ENCODE results near the gene MTMR12. TPM values are rescaled to one million over a fixed set of nuclear protein-coding genes. Genes with fewer than 3 reads are reported as not detected.
A peak's percentile ranks its signal among the peaks of the same experiment; 100 is the strongest.

The MTMR12 gene
- total RNA-seq, 5 donors from 2014 or later (not counting 1 experiment from before 2014, with no cell fraction given): 19.3 to 22.2 (median 20.0) TPM

DNA sequence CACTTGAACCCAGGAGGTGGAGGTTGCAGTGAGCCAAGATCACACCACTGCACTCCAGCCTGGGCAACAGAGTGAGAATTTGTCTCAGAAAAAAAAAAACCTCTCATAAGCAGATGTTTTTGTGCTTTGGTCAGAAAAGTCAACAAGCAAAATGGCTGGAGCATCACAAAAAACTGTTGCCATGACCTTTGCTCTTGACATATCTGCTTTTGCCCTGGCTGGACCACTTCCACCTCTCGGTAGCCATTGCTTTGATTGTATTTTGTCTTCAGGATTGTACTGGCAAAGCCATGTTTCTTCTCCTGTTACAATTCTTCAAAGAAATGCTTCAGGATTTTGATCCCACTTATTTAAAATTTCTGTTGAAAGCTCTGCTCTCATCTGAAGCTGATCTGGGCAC lies 67.0 kb downstream of the MTMR12 start:
- ATAC-seq (replicated peaks in 1 of 4): no peak
- peaks cover 70% of the 10 kb centered on the region for H3K36me3 Mint-ChIP-seq
- H3K27ac Mint-ChIP-seq: no peak overlapping the region
- no peaks in the 10 kb centered on the region for H3K27me3 ChIP-seq (replicated peaks in 1 of 2; ENCODE audit: control insufficient read depth in 2 of 2, extremely low read depth in 1 of 2, insufficient read depth in 2 of 2, low read length in 1 of 2)
- no peaks in the 10 kb centered on the region for H3K9me3 ChIP-seq
- no peaks in the 10 kb centered on the region for H3K9me3 Mint-ChIP-seq
- 100% methylated on average over 1 of the region's 1 CpG for WGBS (ENCODE audit: insufficient coverage)
- no peak for DNase-seq
- peaks cover 0 to 16% (median 0%) of the 10 kb centered on the region in 3 donors for H3K4me1 Mint-ChIP-seq
- no peaks in the 10 kb centered on the region for H3K27me3 Mint-ChIP-seq
- POLR2A ChIA-PET: no interaction called here
- peaks cover 0 to 6% of the 10 kb centered on the region in 2 experiments for H3K4me1 ChIP-seq (ENCODE audit: control insufficient read depth in 1 of 2, extremely low read depth in 1 of 2, insufficient read depth in 2 of 2, low read length in 2 of 2)
- H3K4me3 Mint-ChIP-seq: no peak overlapping the region
- H3K36me3 ChIP-seq (ENCODE audit: control insufficient read depth in 2 of 2, extremely low read depth in 1 of 2, insufficient read depth in 1 of 2, low read length in 1 of 2): peaks cover 11 to 69% of the 10 kb centered on the region in 2 donors
- H3K27ac ChIP-seq (ENCODE audit: low read length): no peak overlapping the region
- CTCF ChIA-PET: no interaction called here
- no peak overlapping the region for H3K4me3 ChIP-seq (ENCODE audit: control insufficient read depth in 1 of 2, extremely low read depth in 1 of 2, low read length in 1 of 2)

DNA sequence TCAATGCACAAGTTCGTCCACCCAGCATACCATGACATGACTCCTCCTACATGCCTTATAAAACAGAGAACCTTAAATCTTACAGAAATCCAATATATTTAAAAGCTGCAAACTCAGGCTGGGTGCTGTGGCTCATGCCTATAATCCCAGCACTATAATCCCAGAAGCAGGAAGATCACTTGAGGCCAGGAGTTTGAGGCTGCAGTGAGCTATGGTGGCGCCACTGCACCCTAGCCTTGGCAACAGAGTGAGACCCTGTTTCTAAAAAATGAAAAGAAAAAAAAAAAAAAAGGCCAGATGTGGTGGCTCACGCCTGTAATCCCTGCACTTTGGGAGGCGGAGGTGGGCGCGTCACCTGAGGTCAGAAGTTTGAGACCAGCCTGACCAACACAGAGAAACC lies 68.7 kb downstream of the MTMR12 start:
- Mint-ChIP-seq H3K4me1 (peaks cover 0 to 16% (median 0%) of the 10 kb centered on the region in 3 donors), H3K4me3 (no peak overlapping the region), H3K27me3 (no peaks in the 10 kb centered on the region), H3K36me3 (peaks cover 59% of the 10 kb centered on the region), H3K9me3 (no peaks in the 10 kb centered on the region), H3K27ac (no peak overlapping the region)
- H3K9me3 ChIP-seq: no peaks in the 10 kb centered on the region
- ATAC-seq (replicated peaks in 1 of 4) (no peak), DNase-seq (no peak)
- POLR2A ChIA-PET: interaction anchor here in 1 of 2 donors (0.7 kb wide), 1 partner anchor 10 kb away, joined by 3 read pairs; no protein-coding TSS in a partner anchor
- peaks cover 0 to 18% of the 10 kb centered on the region in 2 experiments for H3K4me1 ChIP-seq (ENCODE audit: control insufficient read depth in 1 of 2, extremely low read depth in 1 of 2, insufficient read depth in 2 of 2, low read length in 2 of 2)
- H3K27ac ChIP-seq (ENCODE audit: low read length): no peak overlapping the region
- H3K27me3 ChIP-seq (replicated peaks in 1 of 2; ENCODE audit: control insufficient read depth in 2 of 2, extremely low read depth in 1 of 2, insufficient read depth in 2 of 2, low read length in 1 of 2): no peaks in the 10 kb centered on the region
- H3K36me3 ChIP-seq (ENCODE audit: control insufficient read depth in 2 of 2, extremely low read depth in 1 of 2, insufficient read depth in 1 of 2, low read length in 1 of 2): peaks cover 10 to 66% of the 10 kb centered on the region in 2 donors
- 100% methylated on average over 2 of the region's 6 CpGs for WGBS (ENCODE audit: insufficient coverage)
- CTCF ChIA-PET: interaction anchor here (0.5 to 1.7 kb wide), 2 partner anchors 12 to 152 kb away, joined by 3 to 6 read pairs; no protein-coding TSS in a partner anchor
- no peak overlapping the region for H3K4me3 ChIP-seq (ENCODE audit: control insufficient read depth in 1 of 2, extremely low read depth in 1 of 2, low read length in 1 of 2)

DNA sequence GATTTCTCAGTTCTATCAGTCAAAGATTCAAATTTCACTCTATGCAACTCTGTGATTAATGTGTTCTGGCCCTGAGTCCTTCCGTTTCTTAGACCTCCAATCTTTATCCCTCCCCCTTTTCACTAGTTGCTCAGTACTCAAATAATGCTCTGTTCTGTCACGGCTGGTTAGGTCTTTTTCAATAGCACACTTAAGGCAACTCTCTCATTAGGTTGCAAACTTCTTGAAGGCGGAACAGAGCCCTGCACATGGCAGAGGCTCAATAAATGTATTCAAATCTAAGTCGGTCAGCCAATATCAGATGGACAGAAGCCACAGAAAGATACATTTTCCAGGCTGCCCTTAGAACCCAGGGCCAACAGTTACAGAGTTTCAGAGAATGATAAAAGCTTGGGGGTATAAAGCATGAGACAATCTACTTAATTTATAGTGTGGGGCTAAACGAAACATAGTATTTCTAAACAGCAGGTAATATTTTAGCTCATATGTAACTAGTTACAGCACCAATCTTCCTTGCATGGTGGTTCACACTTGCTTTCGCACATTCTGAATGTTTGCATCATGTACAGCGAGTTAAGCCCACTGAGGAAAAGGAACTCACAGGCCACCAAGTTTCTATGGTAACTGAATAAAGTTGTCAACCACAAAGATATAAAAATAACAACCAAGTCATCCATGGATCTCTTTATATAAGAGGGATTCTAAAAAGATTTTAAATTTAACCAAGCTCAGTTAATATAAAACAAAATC lies 71.5 kb downstream of the MTMR12 start:
- DNase-seq (peak in 16 of 35 experiments; percentile 5 to 61 (median 24)), ATAC-seq (replicated peaks in 1 of 4) (peak in 1 of 4 experiments; percentile 36)
- no peaks in the 10 kb centered on the region for H3K9me3 ChIP-seq
- no peaks in the 10 kb centered on the region for H3K27me3 ChIP-seq (replicated peaks in 1 of 2; ENCODE audit: control insufficient read depth in 2 of 2, extremely low read depth in 1 of 2, insufficient read depth in 2 of 2, low read length in 1 of 2)
- 83% methylated on average over 2 of the region's 7 CpGs for WGBS (ENCODE audit: insufficient coverage)
- H3K9me3 Mint-ChIP-seq: no peaks in the 10 kb centered on the region
- H3K4me1 ChIP-seq (ENCODE audit: control insufficient read depth in 1 of 2, extremely low read depth in 1 of 2, insufficient read depth in 2 of 2, low read length in 2 of 2): peaks cover 0 to 21% of the 10 kb centered on the region in 2 experiments
- peaks cover 11 to 52% of the 10 kb centered on the region in 2 donors for H3K36me3 ChIP-seq (ENCODE audit: control insufficient read depth in 2 of 2, extremely low read depth in 1 of 2, insufficient read depth in 1 of 2, low read length in 1 of 2)
- no peak overlapping the region for H3K4me3 ChIP-seq (ENCODE audit: control insufficient read depth in 1 of 2, extremely low read depth in 1 of 2, low read length in 1 of 2)
- CTCF ChIA-PET: interaction anchor here (0.7 to 1.4 kb wide), 5 partner anchors 9 to 1692 kb away, joined by 3 to 5 read pairs (median 4); no protein-coding TSS in a partner anchor
- H3K36me3 Mint-ChIP-seq: peaks cover 42% of the 10 kb centered on the region
- peaks cover 0 to 18% (median 0%) of the 10 kb centered on the region in 3 donors for H3K4me1 Mint-ChIP-seq
- POLR2A ChIA-PET: no interaction called here
- peak overlapping the region; percentile 82 for H3K27ac ChIP-seq (ENCODE audit: low read length)
- H3K27ac Mint-ChIP-seq: peak overlapping the region in 1 of 2 donors; percentile 1
- H3K27me3 Mint-ChIP-seq: no peaks in the 10 kb centered on the region
- H3K4me3 Mint-ChIP-seq: no peak overlapping the region

DNA sequence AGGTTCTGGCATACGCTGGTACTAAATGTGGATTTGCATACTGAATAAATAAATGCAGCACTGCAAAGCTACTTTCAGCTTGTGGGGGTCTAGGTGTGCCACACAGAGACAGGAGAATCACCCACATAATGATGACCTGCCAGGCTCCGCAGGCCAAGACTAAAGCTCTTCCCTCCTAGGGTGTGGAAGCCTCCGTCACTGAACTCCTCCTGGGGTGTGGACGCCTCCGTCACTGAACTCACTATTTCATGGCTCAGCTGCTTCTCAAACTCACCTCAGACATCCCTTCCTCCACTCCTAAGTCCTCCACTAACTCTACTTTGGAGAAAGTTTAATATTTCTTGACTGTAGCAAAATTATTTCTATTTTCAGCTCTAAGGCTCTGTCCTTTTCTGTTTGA lies 73.4 kb downstream of the MTMR12 start:
- H3K36me3 Mint-ChIP-seq: peaks cover 44% of the 10 kb centered on the region
- DNase-seq: no peak

DNA sequence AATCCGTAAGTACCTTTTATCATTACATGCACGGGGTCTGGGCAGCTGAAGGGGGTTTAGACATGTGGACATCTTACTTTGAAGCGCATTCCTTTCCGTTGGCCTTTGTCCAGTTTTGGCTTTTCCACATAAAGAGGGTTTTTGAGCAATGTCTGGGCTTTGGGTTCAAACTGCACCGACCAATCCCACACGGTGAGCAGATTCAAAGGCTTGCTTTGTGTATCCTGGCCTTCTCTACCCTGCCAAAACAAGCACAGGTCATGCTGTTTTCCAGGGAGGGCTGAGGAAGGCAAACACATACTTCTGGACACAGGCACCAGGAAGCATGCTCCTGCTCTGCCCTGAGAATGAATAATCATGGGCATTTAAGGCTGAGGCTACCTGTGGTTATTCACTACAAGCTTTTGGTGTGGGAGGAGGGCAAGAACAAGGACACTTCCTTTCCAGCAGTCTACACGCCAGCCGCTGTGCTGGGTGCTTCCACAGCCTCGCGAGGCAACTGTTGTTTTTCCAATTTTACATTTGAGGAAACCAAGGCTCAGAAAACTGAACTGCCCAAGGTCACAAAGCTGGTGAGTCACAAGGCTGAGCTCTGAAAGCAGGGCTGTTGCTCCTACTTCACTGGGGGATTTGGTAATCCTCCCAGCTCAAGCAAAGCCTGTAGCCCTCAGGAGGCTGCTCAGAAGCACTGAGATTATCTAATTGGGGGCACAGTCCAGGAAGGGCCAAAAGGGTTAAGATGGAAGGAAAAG lies 78.9 kb downstream of the MTMR12 start:
- peaks cover 38% of the 10 kb centered on the region for H3K36me3 Mint-ChIP-seq
- no peaks in the 10 kb centered on the region for H3K27me3 Mint-ChIP-seq
- peaks cover 5 to 7% (median 5%) of the 10 kb centered on the region in 3 donors for H3K4me1 Mint-ChIP-seq
- DNase-seq (no peak), ATAC-seq (replicated peaks in 1 of 4) (no peak)
- peaks cover 19 to 71% of the 10 kb centered on the region in 2 donors for H3K36me3 ChIP-seq (ENCODE audit: control insufficient read depth in 2 of 2, extremely low read depth in 1 of 2, insufficient read depth in 1 of 2, low read length in 1 of 2)
- WGBS (ENCODE audit: insufficient coverage): 88% methylated on average over 8 of the region's 10 CpGs
- no peaks in the 10 kb centered on the region for H3K9me3 ChIP-seq
- POLR2A ChIA-PET: interaction anchor here in 1 of 2 donors (0.5 kb wide), 1 partner anchor 10 kb away, joined by 3 read pairs; no protein-coding TSS in a partner anchor
- H3K27ac Mint-ChIP-seq: peak overlapping the region in 1 of 2 donors; percentile 7
- no peak overlapping the region for H3K4me3 Mint-ChIP-seq
- CTCF ChIA-PET: interaction anchor here (0.9 to 5.4 kb wide), 5 partner anchors 96 to 379 kb away, joined by 3 to 48 read pairs (median 7); no protein-coding TSS in a partner anchor
- H3K27ac ChIP-seq (ENCODE audit: low read length): no peak overlapping the region
- H3K9me3 Mint-ChIP-seq: no peaks in the 10 kb centered on the region
- H3K4me1 ChIP-seq (ENCODE audit: control insufficient read depth in 1 of 2, extremely low read depth in 1 of 2, insufficient read depth in 2 of 2, low read length in 2 of 2): peaks cover 0 to 10% of the 10 kb centered on the region in 2 experiments
- no peaks in the 10 kb centered on the region for H3K27me3 ChIP-seq (replicated peaks in 1 of 2; ENCODE audit: control insufficient read depth in 2 of 2, extremely low read depth in 1 of 2, insufficient read depth in 2 of 2, low read length in 1 of 2)
- no peak overlapping the region for H3K4me3 ChIP-seq (ENCODE audit: control insufficient read depth in 1 of 2, extremely low read depth in 1 of 2, low read length in 1 of 2)

More for the DNA sequence above, 73.4 kb downstream of the MTMR12 start:
- Mint-ChIP-seq H3K27me3 (no peaks in the 10 kb centered on the region), H3K27ac (no peak overlapping the region), H3K4me1 (peaks cover 0 to 18% (median 0%) of the 10 kb centered on the region in 3 donors), H3K9me3 (no peaks in the 10 kb centered on the region), H3K4me3 (no peak overlapping the region)
- ChIA-PET POLR2A (no interaction called here), CTCF (no interaction called here)
- Histone ChIP-seq H3K4me3 (ENCODE audit: control insufficient read depth in 1 of 2, extremely low read depth in 1 of 2, low read length in 1 of 2) (no peak overlapping the region), H3K4me1 (ENCODE audit: control insufficient read depth in 1 of 2, extremely low read depth in 1 of 2, insufficient read depth in 2 of 2, low read length in 2 of 2) (peaks cover 0 to 21% of the 10 kb centered on the region in 2 experiments), H3K9me3 (no peaks in the 10 kb centered on the region), H3K27me3 (replicated peaks in 1 of 2; ENCODE audit: control insufficient read depth in 2 of 2, extremely low read depth in 1 of 2, insufficient read depth in 2 of 2, low read length in 1 of 2) (no peaks in the 10 kb centered on the region), H3K27ac (ENCODE audit: low read length) (no peak overlapping the region), H3K36me3 (ENCODE audit: control insufficient read depth in 2 of 2, extremely low read depth in 1 of 2, insufficient read depth in 1 of 2, low read length in 1 of 2) (peaks cover 14 to 64% of the 10 kb centered on the region in 2 donors)
- WGBS (ENCODE audit: insufficient coverage): 100% methylated on average over 2 of the region's 5 CpGs
- no peak for ATAC-seq (replicated peaks in 1 of 4)

DNA sequence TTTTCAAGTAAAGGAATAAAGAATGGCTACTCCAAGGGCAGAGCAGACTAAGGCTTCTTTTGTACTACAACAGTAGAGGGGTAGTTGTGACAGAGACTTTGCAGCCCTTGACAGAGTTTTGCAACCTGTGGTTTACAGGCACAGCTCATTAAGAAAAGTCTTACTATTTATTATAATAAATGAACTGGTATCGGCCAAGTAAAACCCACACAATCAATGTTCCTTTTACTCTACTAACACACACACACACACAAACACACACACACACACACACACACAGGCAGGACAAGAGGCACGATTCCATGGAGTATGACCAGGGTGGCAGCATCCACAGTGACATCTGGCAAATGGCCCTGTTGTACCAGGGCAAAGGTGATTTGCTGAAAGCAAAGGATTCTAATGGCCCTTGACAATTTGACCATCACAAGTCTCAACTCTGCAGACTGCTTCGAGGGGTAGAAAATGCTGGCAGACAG lies 79.5 kb downstream of the MTMR12 start:
- WGBS (ENCODE audit: insufficient coverage): 93% methylated on average over 2 of the region's 3 CpGs
- H3K4me1 Mint-ChIP-seq: peaks cover 4 to 7% (median 5%) of the 10 kb centered on the region in 3 donors
- ATAC-seq (replicated peaks in 1 of 4): no peak
- no peaks in the 10 kb centered on the region for H3K27me3 Mint-ChIP-seq
- peaks cover 39% of the 10 kb centered on the region for H3K36me3 Mint-ChIP-seq
- H3K27ac Mint-ChIP-seq: no peak overlapping the region
- POLR2A ChIA-PET: interaction anchor here in 1 of 2 donors (0.6 kb wide), 1 partner anchor 459 kb away, joined by 3 read pairs; no protein-coding TSS in a partner anchor
- CTCF ChIA-PET: interaction anchor here (0.6 to 5.4 kb wide), 11 partner anchors 10 to 1361 kb away, joined by 3 to 66 read pairs (median 6); partner anchors contain the start of gene GOLPH3 (in 1 of the 2)
- Histone ChIP-seq H3K9me3 (no peaks in the 10 kb centered on the region), H3K4me1 (ENCODE audit: control insufficient read depth in 1 of 2, extremely low read depth in 1 of 2, insufficient read depth in 2 of 2, low read length in 2 of 2) (peaks cover 0 to 8% of the 10 kb centered on the region in 2 experiments), H3K27me3 (replicated peaks in 1 of 2; ENCODE audit: control insufficient read depth in 2 of 2, extremely low read depth in 1 of 2, insufficient read depth in 2 of 2, low read length in 1 of 2) (no peaks in the 10 kb centered on the region), H3K4me3 (ENCODE audit: control insufficient read depth in 1 of 2, extremely low read depth in 1 of 2, low read length in 1 of 2) (no peak overlapping the region), H3K27ac (ENCODE audit: low read length) (no peak overlapping the region), H3K36me3 (ENCODE audit: control insufficient read depth in 2 of 2, extremely low read depth in 1 of 2, insufficient read depth in 1 of 2, low read length in 1 of 2) (peaks cover 19 to 68% of the 10 kb centered on the region in 2 donors)
- no peaks in the 10 kb centered on the region for H3K9me3 Mint-ChIP-seq
- no peak for DNase-seq
- H3K4me3 Mint-ChIP-seq: no peak overlapping the region
